ENCODE measurements around the gene ACAP2.
"Not testable (repeated sequence)": the region's sequence is repeated elsewhere in the genome, so short reads cannot be mapped to it uniquely, and the experiment has no call there.

Gene ACAP2

DNA sequence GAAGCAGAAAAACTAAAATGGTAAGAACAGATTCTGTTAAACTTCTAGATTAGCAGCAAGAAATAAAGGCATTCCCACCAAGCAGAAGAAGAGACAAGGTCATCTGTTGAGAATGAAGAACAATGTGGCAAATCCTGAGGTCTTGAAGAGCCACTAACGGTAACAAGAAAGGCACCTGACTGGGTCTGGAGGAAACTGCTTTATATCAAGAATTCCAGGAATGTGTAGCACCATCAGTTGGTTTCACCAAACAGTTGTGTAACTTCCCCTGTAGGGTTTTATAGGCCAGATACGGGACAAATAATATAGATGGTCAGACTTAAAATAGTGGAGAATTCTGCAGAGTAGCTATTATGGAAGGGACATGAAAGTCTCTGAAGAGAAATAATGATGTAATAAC is 57.3 kb downstream of the ACAP2 start:
- DNase-seq: no peak

DNA sequence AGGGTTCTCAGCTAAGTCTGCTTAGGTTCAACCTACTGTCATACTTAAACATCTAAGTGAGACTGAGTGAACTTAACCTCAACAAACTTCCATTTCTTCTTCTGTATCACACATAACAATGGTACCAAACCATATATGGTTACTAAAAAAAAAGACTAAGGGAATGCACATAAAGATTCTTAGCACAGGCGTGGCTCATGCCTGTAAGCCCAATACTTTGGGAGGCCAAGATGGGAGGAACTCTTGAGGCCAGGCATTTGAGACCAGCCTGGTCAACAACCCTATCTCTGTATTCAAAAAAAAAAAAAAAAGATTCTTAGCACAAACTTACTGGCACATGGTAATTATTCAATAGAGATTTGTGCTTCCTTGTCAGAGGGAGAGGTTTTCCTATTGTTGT is 57.9 kb downstream of the ACAP2 start:
- no peak for DNase-seq

DNA sequence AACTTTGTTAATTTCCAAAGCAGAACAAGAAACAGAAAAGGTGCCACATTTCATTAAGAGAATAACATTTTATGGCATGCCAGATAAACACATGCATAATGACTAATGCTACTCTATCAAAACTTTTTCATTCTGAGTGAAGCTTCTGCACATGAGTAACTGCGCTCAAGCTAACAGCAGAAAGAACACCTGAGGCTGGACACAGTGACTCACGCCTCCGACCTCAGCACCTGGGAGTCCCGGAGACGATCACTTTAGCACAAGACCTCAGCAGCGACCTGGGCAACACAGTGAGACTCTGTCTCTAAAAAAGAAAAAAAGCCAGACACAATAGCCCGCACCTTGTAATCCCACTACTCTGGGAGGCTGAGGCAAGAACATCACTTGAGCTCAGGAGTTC is 70.6 kb downstream of the ACAP2 start:
- DNase-seq: no peak

DNA sequence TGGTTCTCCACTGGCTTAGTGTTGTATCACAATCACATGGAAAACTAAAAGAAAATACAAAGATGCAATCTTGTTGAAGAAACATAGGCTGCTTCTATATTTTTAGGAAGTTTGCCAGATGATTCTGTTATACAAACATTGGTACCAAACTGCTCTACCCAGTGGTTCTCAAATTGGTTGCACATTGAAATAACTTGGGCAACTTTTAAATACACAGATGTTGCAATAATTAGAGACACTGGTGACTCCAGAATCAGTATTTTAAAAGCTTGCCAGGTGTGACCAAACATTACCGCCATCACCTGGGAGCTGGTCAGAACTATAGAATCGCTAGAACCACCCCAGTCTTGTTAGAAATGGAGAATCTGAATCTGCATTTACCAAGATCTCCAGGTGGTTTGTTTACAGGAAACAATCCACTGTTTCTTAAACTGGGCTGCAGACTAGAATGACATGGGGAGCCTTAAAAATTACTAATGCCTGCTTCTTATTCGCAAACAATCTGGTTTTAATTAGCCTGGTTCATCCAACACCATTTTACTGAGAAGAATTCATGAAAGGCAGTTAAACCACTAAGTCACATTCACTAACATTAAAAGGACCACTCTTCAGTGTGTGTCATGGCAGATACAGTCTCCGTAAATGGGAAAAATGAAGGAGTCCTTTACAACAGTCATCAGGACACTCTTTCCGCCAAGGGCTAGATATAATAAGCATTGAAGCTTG is 76.5 kb downstream of the ACAP2 start:
- DNase-seq: no peak

DNA sequence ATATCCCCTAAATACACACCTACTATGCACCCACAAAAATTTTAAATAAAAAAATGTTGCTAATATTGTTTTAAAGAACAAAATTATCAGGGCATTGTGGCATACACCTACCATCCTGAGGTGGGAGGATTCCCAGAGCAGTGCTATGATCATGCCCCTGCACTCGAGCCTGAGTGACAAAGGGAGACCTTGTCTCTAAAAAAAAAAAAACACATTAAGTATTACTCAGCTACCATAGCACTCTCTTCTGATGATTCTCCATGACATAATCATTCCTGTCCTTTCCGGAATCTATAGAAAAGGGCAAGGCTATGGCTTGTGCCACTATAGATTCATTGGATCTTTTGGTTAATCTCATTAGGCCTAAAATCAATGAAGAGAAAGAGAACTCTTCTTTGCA is 77.4 kb downstream of the ACAP2 start:
- DNase-seq: no peak

DNA sequence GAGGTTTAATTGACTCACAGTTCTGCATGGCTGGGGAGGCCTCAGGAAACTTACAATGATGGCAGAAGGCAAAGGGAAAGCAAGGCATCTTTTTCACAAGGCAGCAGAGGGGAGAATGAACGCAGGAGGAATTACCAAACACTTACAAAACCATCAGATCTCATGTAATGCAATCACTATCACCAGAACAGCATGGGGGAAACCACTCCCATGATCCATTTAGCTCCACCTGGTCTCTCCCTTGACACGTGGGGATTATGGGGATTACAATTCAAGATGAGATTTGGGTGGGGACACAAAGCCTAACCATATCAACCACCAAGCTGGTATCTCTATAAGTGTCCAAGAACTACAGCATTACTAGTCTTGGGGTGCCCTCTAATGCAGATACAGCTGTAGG is 85.0 kb downstream of the ACAP2 start:
- not testable (repeated sequence) for DNase-seq

DNA sequence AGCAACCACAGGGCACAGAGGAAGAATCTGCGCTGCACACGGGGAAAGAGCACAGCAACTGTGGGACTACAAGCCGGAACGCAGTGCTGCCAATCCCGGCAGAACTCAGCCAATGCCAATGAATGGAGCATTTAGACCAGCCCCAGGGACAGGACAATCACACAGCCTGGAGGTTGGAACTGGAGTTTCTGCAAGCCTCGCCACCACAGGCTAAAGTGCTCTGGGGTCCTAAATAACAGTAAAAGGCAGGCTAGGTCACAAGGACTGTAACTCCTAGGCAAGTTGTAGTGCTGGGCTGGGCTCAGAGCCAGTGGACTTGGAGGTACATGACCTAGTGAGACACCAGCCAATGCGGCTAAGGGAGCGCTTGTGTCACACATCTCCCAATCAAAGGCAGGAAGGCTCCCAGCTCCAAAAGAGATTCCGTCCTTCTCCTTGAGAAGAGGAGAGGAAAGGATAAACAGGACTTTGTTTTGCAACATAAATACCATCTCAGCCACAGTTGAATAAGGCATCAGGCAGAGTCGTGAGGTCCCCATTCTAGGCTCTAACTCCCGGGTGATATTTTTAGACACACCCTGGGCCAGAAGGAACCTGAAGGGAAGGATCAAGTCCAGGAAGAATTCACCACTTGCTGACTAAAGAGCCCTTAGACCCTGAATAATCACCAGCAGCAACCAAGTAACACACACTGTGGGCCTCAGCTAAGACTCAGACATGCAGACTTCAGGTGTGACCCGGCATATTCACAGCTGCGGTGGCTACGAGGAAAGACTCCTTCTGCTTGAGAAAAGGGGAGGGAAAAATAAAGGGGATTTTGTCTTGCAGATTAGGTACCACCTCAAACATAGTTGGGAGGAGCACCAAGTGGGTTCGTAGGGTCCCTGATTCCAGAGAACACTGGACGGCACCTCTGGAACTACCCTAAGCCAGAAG is 86.4 kb downstream of the ACAP2 start:
- DNase-seq: no peak

DNA sequence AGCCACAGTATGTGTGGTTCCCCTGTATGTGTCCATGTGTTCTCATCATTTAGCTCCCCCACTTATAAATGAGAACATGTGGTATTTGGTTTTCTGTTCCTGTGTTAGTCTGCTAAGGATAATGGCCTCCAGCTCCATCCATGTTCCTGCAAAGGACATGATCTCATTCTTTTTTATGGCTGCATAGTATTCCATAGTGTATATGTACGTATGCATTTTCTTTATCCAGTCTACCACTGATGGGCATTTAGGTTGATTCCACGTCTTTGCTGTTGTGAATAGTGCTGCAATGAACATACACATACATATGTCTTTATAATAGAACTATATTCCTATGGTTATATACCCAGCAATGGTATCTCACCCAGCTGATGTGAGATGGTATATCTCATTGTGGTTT is 88.8 kb downstream of the ACAP2 start:
- DNase-seq: not testable (repeated sequence)

DNA sequence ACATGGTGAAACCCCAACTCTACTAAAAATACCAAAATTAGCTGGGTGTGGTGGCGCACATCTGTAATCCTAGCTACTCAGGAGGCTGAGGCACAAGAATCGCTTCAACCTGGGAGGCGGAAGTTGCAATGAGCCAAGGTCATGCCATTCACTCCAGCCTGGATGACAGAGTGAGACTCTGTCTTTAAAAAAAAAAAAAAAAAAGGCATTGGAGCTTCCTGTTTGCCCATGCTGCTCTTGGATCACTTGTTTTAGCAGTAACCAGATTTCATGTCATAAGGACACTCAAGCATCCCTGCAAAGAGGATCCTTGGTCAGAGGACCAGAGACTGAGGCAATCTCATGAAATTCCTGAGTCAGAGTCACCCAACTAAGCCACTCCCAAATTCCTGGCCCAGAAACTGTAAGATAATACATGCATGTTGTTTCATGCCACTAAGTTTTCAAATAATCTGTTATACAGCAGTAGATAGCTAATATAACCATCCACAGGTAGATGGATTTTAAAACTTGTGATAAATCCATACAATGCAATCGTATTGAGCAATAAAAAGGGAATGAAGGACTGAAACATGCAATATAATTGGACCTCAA is 89.8 kb downstream of the ACAP2 start:
- no peak for DNase-seq

DNA sequence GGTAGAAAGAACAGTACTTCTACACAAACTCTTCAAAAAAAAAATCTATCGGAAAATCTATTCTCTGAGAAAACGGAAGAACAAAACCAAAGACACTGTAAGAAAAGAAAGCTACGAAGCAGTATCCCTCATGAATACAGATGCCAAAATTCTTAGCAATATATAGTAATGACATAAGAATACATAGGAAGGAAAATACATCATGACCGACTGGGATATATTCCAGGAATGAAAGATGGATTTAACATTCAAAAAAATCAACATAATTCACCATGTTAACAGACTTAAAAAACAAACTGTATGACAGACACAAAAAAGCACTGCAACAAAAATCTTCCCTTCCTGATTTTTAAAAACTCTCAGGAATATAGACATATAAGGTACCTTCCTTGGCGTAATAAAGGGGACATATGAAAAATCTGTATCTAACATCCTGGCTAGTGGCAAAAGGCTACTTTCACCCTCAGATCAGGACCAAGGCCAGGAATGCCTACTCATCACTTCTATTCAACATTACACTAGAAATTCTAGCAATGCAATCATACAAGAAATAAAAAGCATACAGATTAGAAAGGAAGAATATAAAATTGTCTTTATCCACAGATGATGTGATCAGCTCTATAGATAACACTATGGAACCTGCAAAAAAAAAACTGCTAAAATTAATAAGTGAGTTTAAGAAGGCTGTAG is 94.2 kb downstream of the ACAP2 start:
- no peak for DNase-seq

DNA sequence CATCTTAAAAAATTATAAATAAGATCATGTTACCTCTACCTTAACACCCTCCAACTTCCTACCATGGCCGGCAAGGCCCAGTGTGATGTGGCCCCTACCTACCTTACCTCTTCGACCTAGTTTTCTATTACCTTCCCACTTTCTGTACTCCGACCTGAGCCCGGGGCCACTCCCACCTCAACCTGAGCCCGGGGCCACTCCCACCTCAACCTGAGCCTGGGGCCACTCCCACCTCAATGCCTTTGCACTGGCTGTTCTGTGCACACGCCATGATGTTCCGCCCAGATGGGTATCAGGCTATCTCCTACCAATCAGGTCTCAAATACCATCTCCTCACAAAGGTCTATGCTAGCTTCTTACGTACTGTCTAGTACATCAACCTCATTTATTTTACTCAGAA is 105.1 kb downstream of the ACAP2 start:
- no peak for DNase-seq

DNA sequence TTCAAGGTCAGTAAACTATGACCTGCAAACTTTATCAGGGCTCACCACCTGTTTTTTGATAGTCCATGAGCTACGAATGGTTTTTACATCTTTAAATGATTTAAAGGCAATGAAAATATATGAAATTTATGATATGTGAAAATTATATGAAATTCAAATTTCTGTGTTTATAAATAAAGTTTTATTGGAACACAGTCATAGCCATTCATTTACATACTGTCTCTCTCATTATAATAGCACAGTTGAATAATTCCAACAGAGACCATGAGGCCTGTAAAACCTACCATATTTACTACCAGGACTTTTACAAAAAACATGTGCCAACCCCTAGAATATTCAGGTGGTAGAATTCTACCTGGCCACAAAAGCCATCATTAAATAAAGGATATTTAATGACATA is 107.9 kb downstream of the ACAP2 start:
- no peak for DNase-seq

DNA sequence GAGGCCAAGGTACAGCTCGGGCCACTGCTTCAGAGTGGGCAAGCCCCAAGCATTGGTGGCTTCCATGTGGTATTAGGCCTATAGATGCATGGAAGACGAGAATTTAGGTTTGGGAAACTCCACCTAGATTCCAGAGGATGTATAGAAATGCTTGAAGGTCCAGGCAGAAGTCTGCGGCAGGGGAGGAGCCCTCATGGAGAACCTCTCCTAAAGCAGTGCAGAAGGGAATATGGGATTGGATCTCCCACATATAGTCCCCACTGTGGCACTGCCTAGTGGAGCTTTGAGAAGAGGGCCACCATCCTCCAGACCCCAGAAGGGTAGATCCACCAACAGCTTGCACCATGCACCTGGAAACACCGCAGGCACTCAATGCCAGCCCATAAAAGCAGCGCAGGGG is 123.8 kb downstream of the ACAP2 start:
- no peak for DNase-seq

DNA sequence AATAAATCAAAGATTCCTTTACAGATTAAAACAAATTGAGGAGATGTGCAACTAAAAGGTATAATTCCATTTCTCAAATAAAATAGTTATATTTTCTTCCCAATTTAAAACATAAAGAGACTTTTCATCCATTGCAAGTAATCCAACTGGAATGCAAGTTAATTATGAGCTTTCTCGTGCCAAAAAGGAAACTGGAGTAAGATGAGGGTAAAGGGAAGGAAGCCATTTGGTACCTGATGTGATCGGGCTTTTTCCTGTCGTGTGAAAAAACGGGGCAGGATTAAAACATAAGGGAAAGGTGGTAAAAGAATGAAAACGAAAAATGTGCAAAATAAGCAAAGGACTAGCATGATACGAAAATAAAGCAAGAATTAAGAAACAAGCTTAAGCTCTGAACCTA is 130.1 kb downstream of the ACAP2 start:
- no peak for DNase-seq

DNA sequence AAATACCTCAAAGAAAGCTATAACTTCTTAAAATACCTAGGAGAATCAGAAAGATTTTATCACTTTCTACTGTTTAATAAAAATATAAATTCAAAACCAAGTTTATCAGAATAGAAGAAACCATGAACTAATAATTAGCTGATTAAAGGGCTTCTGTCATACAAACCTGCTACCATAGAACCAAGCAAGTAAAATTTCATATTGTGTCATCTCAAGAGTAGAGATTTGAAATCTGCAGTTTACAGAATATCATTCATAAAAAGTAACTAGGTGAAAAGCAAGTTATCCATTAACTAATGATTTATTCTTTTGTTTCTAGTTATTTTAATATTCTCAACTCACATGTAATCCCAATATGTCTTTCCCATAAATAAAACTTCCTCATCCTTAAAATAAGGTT is 135.1 kb downstream of the ACAP2 start:
- no peak for DNase-seq

DNA sequence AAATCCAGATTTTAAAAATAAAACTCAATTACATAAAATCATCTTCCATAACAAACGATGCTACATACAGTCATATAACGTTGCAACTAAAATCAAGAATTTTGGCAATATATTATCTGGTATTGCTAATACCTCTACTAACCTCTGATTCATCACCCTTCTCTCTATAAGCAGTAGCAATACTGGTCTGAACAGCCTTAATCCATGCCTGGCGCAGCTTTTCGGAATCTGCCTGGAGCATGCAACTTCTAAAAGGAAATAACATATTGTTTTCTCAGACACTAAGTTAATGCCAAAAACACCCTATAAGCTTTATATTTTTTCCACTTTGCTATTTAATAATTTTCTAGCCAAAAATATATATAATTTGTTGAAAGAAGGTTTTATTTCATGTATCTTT is 136.5 kb downstream of the ACAP2 start:
- DNase-seq: no peak

DNA sequence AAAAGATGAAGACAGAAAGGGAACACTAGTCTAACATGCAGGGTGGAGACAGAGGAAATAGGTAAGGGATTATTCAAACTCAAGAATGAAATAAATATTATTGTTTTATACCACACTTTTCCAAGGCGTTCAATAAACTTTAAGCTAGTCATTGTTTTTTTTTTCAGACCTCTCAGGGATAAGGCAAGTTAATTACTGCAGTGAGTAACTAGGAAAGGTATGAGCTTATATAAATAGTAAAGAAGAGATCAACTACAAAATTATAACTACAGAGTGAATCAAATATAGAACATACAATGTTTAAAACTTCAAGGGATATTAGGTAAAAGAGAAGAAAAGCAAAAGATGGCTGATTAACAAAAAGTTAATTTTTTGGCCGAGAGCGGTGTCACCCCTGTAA is 140.4 kb downstream of the ACAP2 start:
- DNase-seq: no peak

DNA sequence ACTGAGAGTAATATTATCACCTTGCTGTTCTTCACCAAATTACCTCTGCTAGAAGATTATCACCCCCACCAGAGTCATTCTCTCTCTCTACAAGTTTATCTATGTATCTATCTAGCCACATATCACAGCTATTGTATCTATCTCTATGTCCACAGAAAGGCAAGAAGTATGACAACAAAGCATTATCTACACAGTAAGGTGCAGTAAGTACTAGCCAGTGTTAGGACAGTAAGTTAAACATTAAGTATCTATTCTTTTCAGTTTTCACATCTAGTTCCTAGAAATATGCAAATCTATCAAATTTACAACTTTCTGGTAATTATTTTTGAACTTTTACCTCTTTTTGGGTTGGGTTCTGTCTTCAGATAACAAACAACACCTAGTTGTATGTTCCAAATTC is 145.4 kb downstream of the ACAP2 start:
- DNase-seq: no peak

DNA sequence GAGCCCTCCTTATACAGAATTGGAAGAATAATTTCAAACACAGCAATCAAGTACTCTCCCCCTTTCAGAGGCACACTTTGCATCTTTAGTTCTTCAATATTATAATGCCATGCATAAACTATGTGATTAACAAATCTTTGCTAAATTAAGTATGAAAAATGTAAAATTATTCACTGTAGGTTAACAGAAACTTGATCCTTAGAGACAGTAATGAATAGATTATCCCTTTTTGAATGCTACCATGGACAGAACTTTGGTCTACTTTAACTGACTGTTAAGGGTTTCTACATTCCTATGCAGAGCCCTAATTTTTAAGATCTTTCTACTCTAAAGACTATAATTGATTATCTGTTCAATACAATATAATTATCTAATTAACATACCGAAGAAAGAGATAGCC is 146.2 kb downstream of the ACAP2 start:
- no peak for DNase-seq

DNA sequence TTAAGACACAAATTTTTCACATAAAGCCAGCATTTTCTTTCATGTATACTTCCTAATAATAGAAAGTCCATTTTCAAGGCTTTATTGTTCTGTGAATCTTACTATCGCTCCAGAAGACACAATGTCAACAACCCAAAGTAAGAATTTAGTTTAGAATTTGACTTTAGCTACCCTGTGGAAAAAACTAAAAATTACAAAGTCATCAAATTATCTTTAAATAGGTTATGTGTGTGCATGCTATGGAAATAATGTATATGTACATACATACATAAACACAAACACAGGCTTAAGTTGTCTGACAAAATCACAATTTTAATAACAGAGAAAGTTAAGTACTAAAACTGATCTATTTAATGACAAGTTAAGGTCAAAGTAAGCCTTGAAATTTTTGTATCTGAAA is 151.7 kb downstream of the ACAP2 start:
- DNase-seq: no peak

DNA sequence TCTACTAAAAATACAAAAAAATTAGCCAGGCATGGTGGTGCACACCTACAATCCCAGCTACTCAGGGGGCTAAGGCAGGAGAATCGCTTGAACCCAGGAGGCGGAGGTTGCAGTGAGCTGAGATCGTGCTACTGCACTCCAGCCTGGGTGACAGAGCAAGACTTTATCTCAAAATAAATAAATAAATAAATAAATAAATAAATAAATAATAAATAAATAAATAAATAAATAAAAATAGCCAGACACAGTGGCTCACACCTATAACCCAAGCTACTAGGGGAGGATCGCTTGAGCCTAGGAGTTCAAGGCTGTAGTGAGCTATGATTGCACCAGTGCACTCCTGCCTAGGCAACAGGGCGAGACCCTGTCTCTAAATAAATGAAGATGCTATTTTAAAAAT is 152.2 kb downstream of the ACAP2 start:
- not testable (repeated sequence) for DNase-seq

DNA sequence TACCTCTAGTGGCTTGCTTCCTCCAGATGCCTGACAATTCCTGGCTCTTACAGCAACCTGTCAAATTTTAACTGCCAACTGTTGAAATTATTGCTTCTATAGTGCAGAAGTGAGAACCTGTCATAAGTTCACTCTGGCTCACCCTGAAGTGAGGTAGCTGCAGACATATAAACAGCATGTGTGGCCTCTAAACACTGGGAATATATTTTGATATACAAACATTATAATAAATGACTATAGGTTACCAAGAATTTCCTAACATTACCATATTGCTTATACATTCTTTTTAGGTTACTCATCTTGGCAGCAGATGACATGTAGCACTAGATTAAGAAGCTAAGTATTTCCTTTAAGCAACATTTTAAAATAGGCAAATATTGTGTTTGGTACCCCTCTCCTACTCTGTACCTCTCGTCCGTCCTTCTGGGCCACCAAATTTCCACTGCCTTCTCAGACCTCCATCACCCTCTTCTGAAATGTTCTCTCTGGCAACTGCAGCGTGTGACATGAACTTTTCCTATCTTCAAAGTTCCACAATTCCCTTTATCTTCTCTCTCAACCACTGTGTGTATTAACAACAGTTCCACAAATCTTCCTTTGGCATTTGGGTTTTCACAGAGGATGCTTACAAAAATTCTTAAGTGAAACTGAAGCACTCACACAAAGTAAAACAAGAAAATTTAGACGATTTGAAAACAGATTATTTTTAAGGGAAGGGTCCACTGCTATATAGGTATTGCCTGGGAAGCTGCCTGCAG is 156.5 kb downstream of the ACAP2 start:
- DNase-seq: no peak

DNA sequence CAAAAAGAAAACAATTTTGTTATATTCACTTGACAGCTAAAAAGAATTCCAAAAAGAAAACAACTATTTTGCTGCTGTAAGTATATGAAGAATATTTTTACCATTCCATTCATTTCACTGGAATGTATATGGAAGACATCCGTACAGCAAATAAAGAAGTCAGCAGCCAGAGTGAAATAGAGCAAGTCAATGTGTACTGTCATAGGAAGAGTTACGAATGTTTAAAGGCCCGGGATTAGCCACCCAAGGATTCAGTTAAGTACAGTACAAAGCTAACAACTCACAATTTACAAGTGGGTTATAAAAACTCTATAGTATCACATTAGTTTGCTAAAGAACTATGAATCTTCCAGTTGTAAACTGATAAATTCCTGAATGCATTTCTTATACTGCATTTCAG is 157.4 kb downstream of the ACAP2 start:
- DNase-seq: no peak
